HCT116 (cell line): ENCODE results near the gene THNSL1. TPM values are rescaled to one million over a fixed set of nuclear protein-coding genes. Genes with fewer than 3 reads are reported as not detected.

Source experiments
- ATAC-seq: fragments of 200-7000 bp; cut with Tn5 transposase; 2 replicates; pipeline ENCODE4 v1.9.1; 2020; ENCODE audit warnings: mild to moderate bottlenecking, moderate library complexity
- BruUV-seq: library from RNA; stranded (reverse); fragments of 400-500 nt; replicated peaks from 2 replicates; lab custom pipeline; 2021; lab: Mats Ljungman, UMichigan
- CTCF ChIA-PET: fragments of 300-600 bp; sonication (Branson Sonifier 250); formaldehyde crosslinking; loops from one replicate; lab custom pipeline; 2021; ENCODE audit warnings: antibody characterized with exemption; lab: Charles Lee
- POLR2A ChIA-PET: fragments of 300-600, 350-600 bp; sonication (Branson Sonifier 250); formaldehyde crosslinking; loops from one replicate; lab custom pipeline; 2021; ENCODE audit warnings: antibody characterized with exemption; lab: Charles Lee
- RAD21 ChIA-PET, 2 experiments: fragments of 300-600 bp; sonication (Branson Sonifier 250); formaldehyde crosslinking; loops; one replicate each; lab custom pipeline; 2023; ENCODE audit warnings: low total read pairs in 2 of 2; ENCODE audit not compliant: uncharacterized antibody in 2 of 2, unreplicated experiment in 2 of 2, low non-redundant PET in 1 of 2; lab: Charles Lee
- DNase-seq: peaks from one replicate; pipeline ENCODE4 v3.0.0-alpha.2; 2010; ENCODE audit warnings: low read depth, low spot score
- H2AFZ ChIP-seq: fragments of 200-600 bp; shearing (Covaris generic), sonication (generic); 2 replicates; pipeline ENCODE4 v1.6.1; 2017; ENCODE audit warnings: low read depth, mixed run types, mixed read lengths, antibody characterized with exemption, low read length; ENCODE audit not compliant: poor library complexity, severe bottlenecking
- H3K27ac ChIP-seq: 2 replicates; pipeline ENCODE4 v1.5.1; 2012; ENCODE audit warnings: low read depth, low read length
- H3K27me3 ChIP-seq: fragments of 200-600 bp; sonication (generic); 2 replicates; pipeline ENCODE4 v1.6.1; 2016; ENCODE audit warnings: mixed run types, low read length, mixed read lengths; ENCODE audit not compliant: insufficient read depth
- H3K36me3 ChIP-seq, 2 experiments: fragments of 200-500 bp in 1 of 2; fragments of 200-600 bp in 1 of 2; sonication (Bioruptor generic) in 1 of 2; sonication (generic) in 1 of 2; 2 replicates each; pipeline versions ENCODE4 v1.5.1 to v1.6.1; 2014 to 2016; ENCODE audit warnings: low read length in 2 of 2, inconsistent platforms in 1 of 2, mixed read lengths in 1 of 2, mixed run types in 1 of 2; ENCODE audit not compliant: insufficient read depth in 2 of 2, control insufficient read depth in 1 of 2
- H3K4me1 ChIP-seq, 2 experiments: fragments of 200-600 bp in 1 of 2; sonication (generic) in 1 of 2; 2 replicates each; pipeline versions ENCODE4 v1.5.1 to v1.6.1; 2012 to 2017; ENCODE audit warnings: low read length in 2 of 2, inconsistent platforms in 1 of 2, mild to moderate bottlenecking in 1 of 2, mixed read lengths in 1 of 2, mixed run types in 1 of 2, moderate library complexity in 1 of 2; ENCODE audit not compliant: insufficient read depth in 2 of 2, control insufficient read depth in 1 of 2
- H3K4me2 ChIP-seq: fragments of 200-600 bp; sonication (generic); 2 replicates; pipeline ENCODE4 v1.6.1; 2017; ENCODE audit warnings: mixed run types, low read length, mixed read lengths
- H3K4me3 ChIP-seq, 2 experiments: fragments of 200-600 bp in 1 of 2; sonication (generic) in 1 of 2; replicated peaks in 1 of 2; 2 replicates each; pipeline ENCODE4 v1.5.1; 2011 to 2016; ENCODE audit warnings: low read length in 2 of 2, control low read depth in 1 of 2, low read depth in 1 of 2, mild to moderate bottlenecking in 1 of 2, mixed read lengths in 1 of 2, mixed run types in 1 of 2
- H3K79me2 ChIP-seq: fragments of 200-600 bp; sonication (generic); 2 replicates; pipeline ENCODE4 v1.6.1; 2017; ENCODE audit warnings: mild to moderate bottlenecking, mixed run types, low read length, moderate library complexity, mixed read lengths; ENCODE audit not compliant: insufficient read depth
- H3K9ac ChIP-seq: fragments of 200-600 bp; sonication (generic); 2 replicates; pipeline ENCODE4 v1.6.1; 2016; ENCODE audit warnings: low read length, mixed read lengths
- H3K9me2 ChIP-seq: fragments of 200-600 bp; sonication (generic), shearing (Covaris generic); 2 replicates; pipeline ENCODE4 v1.6.1; 2017; ENCODE audit warnings: mixed run types, mild to moderate bottlenecking, moderate library complexity; ENCODE audit not compliant: insufficient read depth
- H3K9me3 ChIP-seq, 2 experiments: fragments of 200-500 bp in 1 of 2; fragments of 200-600 bp in 1 of 2; sonication (Bioruptor generic) in 1 of 2; sonication (generic) in 1 of 2; 2 replicates each; pipeline ENCODE4 v1.6.1; 2014 to 2017; ENCODE audit warnings: low read length in 2 of 2, mixed read lengths in 2 of 2, inconsistent platforms in 1 of 2, low read depth in 1 of 2, mild to moderate bottlenecking in 1 of 2, mixed run types in 1 of 2, moderate library complexity in 1 of 2; ENCODE audit not compliant: control insufficient read depth in 1 of 2, insufficient read depth in 1 of 2
- H4K20me1 ChIP-seq: fragments of 200-600 bp; sonication (generic), shearing (Covaris generic); 2 replicates; pipeline ENCODE4 v1.6.1; 2017; ENCODE audit warnings: mixed run types, mild to moderate bottlenecking, moderate library complexity; ENCODE audit not compliant: insufficient read depth
- CEBPB ChIP-seq: IDR thresholded peaks from 2 replicates; pipeline ENCODE4 v1.6.1; 2012; ENCODE audit warnings: low read depth
- ELF1 ChIP-seq: IDR thresholded peaks from 2 replicates; pipeline ENCODE4 v1.6.1; 2012; ENCODE audit warnings: low read depth, borderline replicate concordance
- EZH2 ChIP-seq: fragments of 200-600 bp; sonication (generic); IDR thresholded peaks from 2 replicates; pipeline ENCODE4 v1.6.1; 2017; ENCODE audit warnings: antibody characterized with exemption, mixed run types
- FOSL1 ChIP-seq: IDR thresholded peaks from 2 replicates; pipeline ENCODE4 v1.6.1; 2012; ENCODE audit warnings: low read depth
- JUND ChIP-seq: IDR thresholded peaks from 2 replicates; pipeline ENCODE4 v1.6.1; 2012
- POLR2A ChIP-seq: IDR thresholded peaks from 2 replicates; pipeline ENCODE4 v1.7.0; 2011; ENCODE audit warnings: borderline replicate concordance; ENCODE audit not compliant: insufficient read depth, insufficient read length; ENCODE audit errors: extremely low read depth
- POLR2AphosphoS5 ChIP-seq: IDR thresholded peaks from 2 replicates; pipeline ENCODE4 v1.6.1; 2011; ENCODE audit warnings: mild to moderate bottlenecking, low read depth, low read length, moderate library complexity
- RAD21 ChIP-seq: IDR thresholded peaks from 2 replicates; pipeline ENCODE4 v1.6.1; 2012; ENCODE audit warnings: low read depth, mild to moderate bottlenecking
- SIN3A ChIP-seq: IDR thresholded peaks from 2 replicates; pipeline ENCODE4 v1.6.1; 2012; ENCODE audit warnings: low read depth
- SRF ChIP-seq: IDR thresholded peaks from 2 replicates; pipeline ENCODE4 v1.6.1; 2012; ENCODE audit warnings: low read depth
- TCF7L2 ChIP-seq: IDR thresholded peaks from 2 replicates; pipeline ENCODE4 v1.7.0; 2011; ENCODE audit warnings: borderline replicate concordance, inconsistent platforms; ENCODE audit not compliant: insufficient read depth, insufficient read length; ENCODE audit errors: extremely low read depth
- YY1 ChIP-seq: IDR thresholded peaks from 2 replicates; pipeline ENCODE4 v1.6.1; 2011; ENCODE audit warnings: low read length, low read depth, moderate library complexity, mild to moderate bottlenecking; ENCODE audit not compliant: insufficient replicate concordance; ENCODE audit errors: extremely low read depth
- ZBTB33 ChIP-seq: IDR thresholded peaks from 2 replicates; pipeline ENCODE4 v1.6.1; 2011; ENCODE audit warnings: mild to moderate bottlenecking, low read length, moderate library complexity; ENCODE audit not compliant: insufficient replicate concordance; ENCODE audit errors: extremely low read depth
- ZFX ChIP-seq: fragments of 450-650 bp; IDR thresholded peaks from 2 replicates; pipeline ENCODE4 v1.6.1; 2017
- ZNF274 ChIP-seq: fragments of 200-500 bp; sonication (Bioruptor generic); IDR thresholded peaks from 2 replicates; pipeline ENCODE4 v1.6.1; 2014; ENCODE audit warnings: mild to moderate bottlenecking, low read depth, low read length, inconsistent platforms
- intact Hi-C: fragments of 100-400 bp; cut with micrococcal nuclease; formaldehyde crosslinking; loops from 2 replicates; pipeline ENCODE4 v1.10.0; 2022
- total RNA-seq: library from RNA; stranded (reverse); gene quantifications from one replicate; pipeline ENCODE4 v1.2.1, GENCODE V29; 2021; ENCODE audit not compliant: unreplicated experiment
- TF ChIP-seq, protein P1 (sequence below): IDR thresholded peaks from 2 replicates; pipeline ENCODE4 v1.6.1; 2012
- TF ChIP-seq, protein P2 (sequence below), 3 experiments: fragments of 200-600 bp in 1 of 3; sonication (generic) in 1 of 3; IDR thresholded peaks in 2 of 3; conservative IDR thresholded peaks in 1 of 3; 2 replicates each; pipeline ENCODE4 v1.5.1; 2012 to 2017; ENCODE audit warnings: low read depth in 2 of 3, low read length in 2 of 3, antibody characterized with exemption in 1 of 3, borderline replicate concordance in 1 of 3, control low read depth in 1 of 3, mild to moderate bottlenecking in 1 of 3, mixed read lengths in 1 of 3, mixed run types in 1 of 3, moderate library complexity in 1 of 3; ENCODE audit not compliant: insufficient read depth in 1 of 3

THNSL1 gene
- total RNA-seq, 1 experiment from 2014 or later: 7.7 TPM

GRCh38 chr10:25018703-25019102 is 2.3 kb downstream of the THNSL1 start:
- Histone ChIP-seq H3K9me2 (no peaks in the 10 kb centered on the region), H3K9me3 (no peaks in the 10 kb centered on the region), H3K4me1 (peaks cover 10 to 29% of the 10 kb centered on the region in 2 experiments; a peak in 3 of 4 replicates), H3K4me2 (no peak overlapping the region), H3K9ac (no peak overlapping the region), H3K27ac (no peak overlapping the region), H3K79me2 (no peaks in the 10 kb centered on the region), H4K20me1 (no peaks in the 10 kb centered on the region), H2AFZ (no peak overlapping the region), H3K4me3 (no peak overlapping the region), H3K36me3 (no peaks in the 10 kb centered on the region), H3K27me3 (no peaks in the 10 kb centered on the region)
- intact Hi-C loops: no loop called here
- BruUV-seq: no TSS peak
- ATAC-seq (no peak), DNase-seq (no peak)
- ChIA-PET CTCF (no interaction called here), POLR2A (no interaction called here), RAD21 (no interaction called here)
- no peak for TF ChIP-seq YY1
- TF ChIP-seq TCF7L2: no peak
- no peak for TF ChIP-seq POLR2AphosphoS5
- TF ChIP-seq ZBTB33: no peak
- TF ChIP-seq FOSL1: no peak
- TF ChIP-seq POLR2A: no peak
- no peak for TF ChIP-seq SIN3A
- no peak for TF ChIP-seq ZFX

- RAD21 ChIA-PET: no interaction called here
Observed at GRCh38 chr10:25023278-25023677, 6.9 kb downstream of the THNSL1 start.

More at GRCh38 chr10:25023278-25023677, 6.9 kb downstream of the THNSL1 start:
- no peaks in the 10 kb centered on the region for H3K79me2 ChIP-seq
- CTCF ChIA-PET: no interaction called here
- no peaks in the 10 kb centered on the region for H3K4me1 ChIP-seq
- no peak overlapping the region for H3K4me2 ChIP-seq
- no peaks in the 10 kb centered on the region for H3K27me3 ChIP-seq
- ATAC-seq (no peak), DNase-seq (no peak)
- TF ChIP-seq POLR2A: no peak
- TF ChIP-seq, protein P1, sequence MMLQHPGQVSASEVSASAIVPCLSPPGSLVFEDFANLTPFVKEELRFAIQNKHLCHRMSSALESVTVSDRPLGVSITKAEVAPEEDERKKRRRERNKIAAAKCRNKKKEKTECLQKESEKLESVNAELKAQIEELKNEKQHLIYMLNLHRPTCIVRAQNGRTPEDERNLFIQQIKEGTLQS: no peak
- TF ChIP-seq TCF7L2: no peak
- TF ChIP-seq CEBPB: no peak
- no peak for TF ChIP-seq POLR2AphosphoS5
- no peak for TF ChIP-seq ZNF274
- TF ChIP-seq YY1: no peak
- TF ChIP-seq ZFX: no peak
- no peak for TF ChIP-seq ELF1
- TF ChIP-seq JUND: no peak
- TF ChIP-seq RAD21: no peak
- TF ChIP-seq SRF: no peak
- no peak for TF ChIP-seq FOSL1
- no peak for TF ChIP-seq EZH2
- TF ChIP-seq, protein P2, sequence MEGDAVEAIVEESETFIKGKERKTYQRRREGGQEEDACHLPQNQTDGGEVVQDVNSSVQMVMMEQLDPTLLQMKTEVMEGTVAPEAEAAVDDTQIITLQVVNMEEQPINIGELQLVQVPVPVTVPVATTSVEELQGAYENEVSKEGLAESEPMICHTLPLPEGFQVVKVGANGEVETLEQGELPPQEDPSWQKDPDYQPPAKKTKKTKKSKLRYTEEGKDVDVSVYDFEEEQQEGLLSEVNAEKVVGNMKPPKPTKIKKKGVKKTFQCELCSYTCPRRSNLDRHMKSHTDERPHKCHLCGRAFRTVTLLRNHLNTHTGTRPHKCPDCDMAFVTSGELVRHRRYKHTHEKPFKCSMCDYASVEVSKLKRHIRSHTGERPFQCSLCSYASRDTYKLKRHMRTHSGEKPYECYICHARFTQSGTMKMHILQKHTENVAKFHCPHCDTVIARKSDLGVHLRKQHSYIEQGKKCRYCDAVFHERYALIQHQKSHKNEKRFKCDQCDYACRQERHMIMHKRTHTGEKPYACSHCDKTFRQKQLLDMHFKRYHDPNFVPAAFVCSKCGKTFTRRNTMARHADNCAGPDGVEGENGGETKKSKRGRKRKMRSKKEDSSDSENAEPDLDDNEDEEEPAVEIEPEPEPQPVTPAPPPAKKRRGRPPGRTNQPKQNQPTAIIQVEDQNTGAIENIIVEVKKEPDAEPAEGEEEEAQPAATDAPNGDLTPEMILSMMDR (IDR thresholded peaks at IDR 0.05 in 2 of 3, conservative IDR thresholded peaks at IDR 0.05 in 1 of 3; ENCODE audit: borderline replicate concordance in 1 of 3, insufficient read depth in 1 of 3, low read depth in 2 of 3, low read length in 2 of 3): no peak
- no peak overlapping the region for H3K4me3 ChIP-seq
- no peaks in the 10 kb centered on the region for H3K9me3 ChIP-seq
- no TSS peak for BruUV-seq
- H3K36me3 ChIP-seq: no peaks in the 10 kb centered on the region
- intact Hi-C loops: loop anchor here (10.0 kb wide), 1 partner anchor 202 kb away; no protein-coding TSS in a partner anchor
- H3K9ac ChIP-seq: no peak overlapping the region
- H3K27ac ChIP-seq: no peak overlapping the region
- POLR2A ChIA-PET: no interaction called here
- H4K20me1 ChIP-seq: no peaks in the 10 kb centered on the region
- no peak overlapping the region for H2AFZ ChIP-seq
- H3K9me2 ChIP-seq: no peaks in the 10 kb centered on the region
